Iris pigment epithelial cell (primary cell): Measurements from ENCODE around the gene TRNT1.

Experiments
- DNase-seq: peaks from one replicate; pipeline ENCODE4 v3.0.0-alpha.2; 2011; ENCODE audit warnings: low read depth

Gene TRNT1

DNA sequence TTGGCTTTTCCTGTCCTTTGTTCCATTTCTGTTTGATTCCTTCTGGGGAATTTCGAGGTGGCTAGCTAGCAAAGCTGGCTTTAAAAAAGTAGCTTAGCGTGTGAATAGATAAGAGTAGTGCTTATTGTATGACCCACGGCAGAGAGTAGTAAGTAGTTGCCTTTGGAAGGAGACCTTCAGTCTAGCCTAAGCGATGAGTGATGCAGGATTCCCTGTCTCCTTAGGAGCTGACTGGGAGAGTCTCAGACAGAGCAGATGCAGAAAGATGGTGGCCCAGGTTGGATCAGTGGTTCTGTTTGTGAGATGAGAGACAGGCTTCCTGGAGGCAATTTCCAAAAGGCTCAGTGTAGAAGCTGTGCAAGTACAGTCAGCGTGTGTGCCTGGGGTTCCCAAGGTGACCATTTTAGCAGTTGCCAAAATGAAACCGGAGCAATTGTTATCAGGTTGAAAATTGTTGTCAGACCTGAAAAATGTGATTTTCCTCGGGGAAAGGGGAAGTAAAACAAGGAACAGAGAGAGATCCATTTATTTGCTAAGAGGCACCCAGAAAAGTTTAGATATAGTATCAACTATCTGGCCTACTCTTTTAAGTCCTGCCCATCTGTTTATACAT lies 15.9 kb upstream of the TRNT1 start:
- no peak for DNase-seq

- DNase-seq = no peak
These were observed 13.6 kb upstream of the TRNT1 start for GRCh38 chr3:3113042-3113709.

- DNase-seq = no peak
These were observed 9.1 kb upstream of the TRNT1 start for GRCh38 chr3:3117651-3118050.

DNA sequence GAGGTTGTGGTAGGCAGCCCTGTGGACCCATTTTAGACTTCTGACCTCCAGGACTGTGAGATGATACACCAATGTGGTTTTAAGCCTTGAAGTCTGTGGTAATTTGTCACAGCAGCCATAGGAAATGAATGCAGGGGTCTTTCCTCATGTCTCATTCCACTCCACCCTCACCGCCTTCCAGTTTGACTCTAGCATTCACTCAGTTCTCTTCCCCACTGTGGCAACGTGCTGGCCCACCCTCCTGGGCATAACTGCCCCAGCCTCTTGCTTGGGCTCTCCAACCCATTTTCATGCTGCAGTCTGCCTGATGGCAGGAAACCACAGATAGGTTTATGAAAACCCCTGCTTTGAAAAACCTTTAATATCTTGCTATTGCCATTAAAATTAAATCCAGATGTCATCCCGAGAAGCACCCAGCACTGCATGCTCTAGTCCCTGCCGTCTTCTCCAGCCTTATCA lies 7.3 kb upstream of the TRNT1 start:
- no peak for DNase-seq

- DNase-seq = no peak
These were observed 763 bp upstream of the TRNT1 start for GRCh38 chr3:3125977-3126376.

GRCh38 chr3:3127432-3128010 lies 781 bp downstream of the TRNT1 start:
- peak; percentile 6 for DNase-seq

GRCh38 chr3:3129579-3129978 lies 2.8 kb downstream of the TRNT1 start:
- DNase-seq = no peak

GRCh38 chr3:3133500-3133899 lies 6.8 kb downstream of the TRNT1 start:
- no peak for DNase-seq

DNA sequence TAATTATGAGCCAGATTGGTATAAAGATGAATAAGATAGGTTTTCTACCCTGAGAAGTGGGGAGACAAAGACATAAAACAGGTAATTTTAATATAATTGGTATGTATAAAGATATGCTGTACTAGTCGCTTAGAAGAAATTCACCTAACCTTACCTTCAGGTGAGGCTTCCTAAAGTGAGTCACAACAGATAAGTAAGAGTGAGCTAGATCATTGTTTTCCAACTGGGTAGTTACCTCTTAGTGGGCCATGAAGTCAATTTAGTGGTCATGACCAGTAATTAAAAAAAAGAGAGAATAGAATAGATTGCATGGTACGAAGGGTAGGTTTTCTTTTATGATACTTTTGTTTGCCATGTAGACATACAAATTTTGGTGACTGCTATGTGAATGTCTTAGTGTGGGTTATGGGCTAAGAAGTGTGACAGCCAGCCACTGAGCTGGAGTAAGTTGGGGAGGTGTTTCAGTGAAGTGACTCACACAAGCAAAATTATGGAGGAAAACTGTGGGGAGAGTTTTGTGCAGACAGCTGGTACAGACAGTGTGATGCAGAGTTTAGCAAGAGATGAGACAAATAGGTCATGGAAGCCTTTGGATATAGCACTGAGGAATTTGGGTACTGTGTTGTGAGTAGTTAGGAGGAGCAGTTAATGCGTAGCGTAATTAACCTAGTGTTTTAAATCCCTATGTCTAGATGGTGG lies 8.2 kb downstream of the TRNT1 start:
- peak; percentile 64 for DNase-seq

DNA sequence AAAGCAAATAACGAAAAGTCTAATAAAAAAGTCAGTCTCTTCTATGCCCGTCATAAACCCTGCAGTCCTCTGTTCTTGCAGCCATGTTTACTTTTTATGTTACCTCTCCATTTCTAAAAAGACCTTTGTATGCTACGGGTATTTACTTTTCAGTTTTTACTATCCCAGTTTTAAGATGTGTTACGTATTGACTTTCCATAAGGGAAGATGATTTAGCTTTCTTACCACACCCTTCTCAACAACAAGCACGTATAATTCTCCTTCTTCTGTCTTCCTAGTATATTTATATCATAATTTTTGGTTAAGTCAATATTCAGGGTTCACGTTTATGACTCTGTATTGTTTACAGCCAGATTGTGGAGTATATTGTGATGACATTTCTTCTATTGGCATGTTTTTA lies 10.8 kb downstream of the TRNT1 start:
- no peak for DNase-seq

GRCh38 chr3:3141939-3142338 lies 15.2 kb downstream of the TRNT1 start:
- peak; percentile 39 for DNase-seq

DNA sequence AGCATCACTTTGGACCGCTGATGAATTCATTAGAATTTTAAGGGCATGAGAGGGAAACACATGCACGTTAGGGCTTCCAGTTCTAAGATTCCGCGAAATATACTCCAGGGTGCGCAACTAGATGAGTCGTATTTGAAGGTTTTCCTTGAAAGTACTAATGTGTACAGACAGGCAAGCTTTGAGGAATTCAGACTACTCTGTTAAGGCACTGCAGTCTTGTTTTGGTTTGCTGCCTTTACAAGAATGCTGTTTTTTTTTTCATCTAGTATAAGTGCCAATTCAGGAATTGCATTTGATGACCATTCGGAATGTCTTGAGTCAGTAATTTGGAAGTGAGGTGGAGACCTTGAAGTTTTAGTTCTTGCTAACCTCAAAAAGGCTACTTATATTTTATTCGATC lies 19.1 kb downstream of the TRNT1 start:
- peak; percentile 77 for DNase-seq

DNA sequence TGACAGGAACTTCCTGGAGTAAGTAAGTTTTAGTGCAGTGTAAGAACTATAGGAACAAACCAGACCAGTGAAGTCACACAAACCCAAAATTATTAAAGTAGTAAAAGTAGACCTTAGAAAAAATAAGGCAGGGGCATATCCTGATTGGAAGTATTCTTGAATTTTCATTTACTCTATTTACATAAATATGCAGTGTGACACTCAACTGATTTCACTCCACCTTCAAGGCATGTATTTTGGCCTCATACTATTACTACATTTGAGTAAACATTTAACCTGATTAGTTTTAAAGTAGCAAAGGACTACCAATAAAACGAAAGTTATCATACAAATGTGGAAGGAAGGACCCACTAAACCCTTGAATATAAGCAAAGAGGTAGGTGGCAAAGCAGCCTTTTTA lies 22.8 kb downstream of the TRNT1 start:
- no peak for DNase-seq

- no peak for DNase-seq
These were observed 24.8 kb downstream of the TRNT1 start for GRCh38 chr3:3151513-3151912.

- DNase-seq = no peak
These were observed 28.3 kb downstream of the TRNT1 start for GRCh38 chr3:3154879-3155610.

- no peak for DNase-seq
These were observed 30.7 kb downstream of the TRNT1 start for GRCh38 chr3:3157484-3157883.

DNA sequence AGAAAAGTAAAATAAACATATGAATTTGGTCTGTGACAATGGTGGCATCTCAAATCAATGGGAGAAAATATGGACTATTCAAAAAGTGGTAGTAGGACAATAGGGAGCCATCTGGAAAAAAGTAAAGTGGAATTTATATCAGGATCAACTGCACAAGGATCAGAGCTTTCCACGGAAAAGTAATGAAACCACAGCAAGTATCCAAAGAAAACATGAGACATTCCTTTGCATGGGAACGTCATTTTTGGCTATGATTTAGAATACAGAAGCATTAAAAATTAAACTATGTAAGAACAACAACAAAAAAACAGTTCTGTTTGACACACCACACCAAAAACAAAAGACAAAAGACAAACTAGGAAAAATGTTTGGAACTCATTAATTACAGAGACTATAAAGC lies 34.1 kb downstream of the TRNT1 start:
- no peak for DNase-seq

- DNase-seq = peak; percentile 14
These were observed 38.5 kb downstream of the TRNT1 start for GRCh38 chr3:3165241-3165640.

DNA sequence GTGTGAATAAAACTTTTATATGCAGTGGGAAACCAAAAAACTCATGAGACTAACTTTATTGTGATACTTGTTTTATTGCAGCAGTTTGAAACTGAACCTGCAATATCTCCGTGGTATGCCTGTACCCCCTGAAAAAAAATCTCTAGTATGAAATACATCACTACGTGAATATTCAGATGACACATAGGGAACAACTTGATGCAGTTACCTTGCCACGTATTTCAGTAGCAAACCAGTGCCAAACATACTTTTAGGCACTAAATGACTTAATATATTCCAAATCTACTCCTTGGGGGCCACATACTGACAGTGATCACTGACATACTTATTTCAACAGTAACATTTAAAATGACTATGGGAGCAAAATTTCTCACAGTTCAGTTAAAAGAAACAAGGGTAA lies 38.9 kb downstream of the TRNT1 start:
- DNase-seq = no peak

DNA sequence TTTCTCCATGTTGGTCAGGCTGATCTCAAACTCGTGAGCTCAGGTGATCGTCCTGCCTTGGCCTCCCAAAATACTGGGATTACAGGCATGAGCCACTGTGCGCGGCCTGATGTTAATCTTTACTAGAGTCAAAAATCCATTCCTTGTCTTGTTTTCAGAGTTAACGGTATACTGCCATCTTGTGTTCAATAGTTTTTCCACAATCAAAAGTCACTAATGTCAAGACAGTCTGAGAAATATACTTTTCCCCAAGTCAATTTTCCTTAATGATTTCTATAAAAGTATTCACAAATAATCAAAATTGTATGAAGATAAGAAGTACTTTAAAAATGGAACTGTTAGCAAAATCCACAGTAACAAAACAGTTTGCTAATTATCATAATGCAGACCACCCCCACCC lies 44.3 kb downstream of the TRNT1 start:
- peak; percentile 51 for DNase-seq

DNA sequence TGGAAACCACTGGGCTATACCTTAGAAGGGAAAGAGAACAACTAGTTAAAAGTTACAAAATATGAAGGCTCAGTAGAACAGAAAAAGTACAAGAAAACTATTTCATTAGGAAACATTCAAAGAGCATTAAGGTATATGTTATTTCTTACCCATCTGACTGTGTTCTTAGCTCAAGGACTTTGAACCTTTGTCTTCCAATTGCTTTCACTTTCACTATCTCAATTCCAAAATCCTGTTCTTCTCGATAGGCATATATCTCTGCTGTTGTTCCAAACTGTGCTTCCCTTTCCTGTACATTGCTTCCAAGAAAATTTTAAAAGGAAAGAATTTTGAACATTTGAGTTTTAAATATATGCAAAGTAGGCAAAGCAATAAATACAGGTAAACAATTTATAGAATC lies 45.9 kb downstream of the TRNT1 start:
- no peak for DNase-seq

GRCh38 chr3:3177861-3178497 lies 51.2 kb downstream of the TRNT1 start:
- DNase-seq = peak; percentile 49
